Astrocyte of the cerebellum (primary cell): ENCODE data around the gene BACH2.
"Not testable (repeated sequence)": the region's sequence is repeated elsewhere in the genome, so short reads cannot be mapped to it uniquely, and the experiment has no call there.

Experiments
- DNase-seq: peaks from one replicate; pipeline ENCODE4 v3.0.0-alpha.2; 2011; ENCODE audit warnings: low read depth
- H3K4me3 ChIP-seq: 2 replicates; pipeline ENCODE4 v1.5.1; 2011; ENCODE audit warnings: mild to moderate bottlenecking, low read depth, low read length, moderate library complexity
- CTCF ChIP-seq: IDR thresholded peaks from 2 replicates; pipeline ENCODE4 v1.5.1; 2012; ENCODE audit warnings: low read length, low read depth, moderate library complexity, mild to moderate bottlenecking; ENCODE audit errors: missing control alignments
- in situ Hi-C: cut with HindIII; loops from 2 replicates; pipeline ENCODE4 v1.10.0; 2017; ENCODE audit warnings: low sequenced_read_pairs

Gene BACH2

DNA sequence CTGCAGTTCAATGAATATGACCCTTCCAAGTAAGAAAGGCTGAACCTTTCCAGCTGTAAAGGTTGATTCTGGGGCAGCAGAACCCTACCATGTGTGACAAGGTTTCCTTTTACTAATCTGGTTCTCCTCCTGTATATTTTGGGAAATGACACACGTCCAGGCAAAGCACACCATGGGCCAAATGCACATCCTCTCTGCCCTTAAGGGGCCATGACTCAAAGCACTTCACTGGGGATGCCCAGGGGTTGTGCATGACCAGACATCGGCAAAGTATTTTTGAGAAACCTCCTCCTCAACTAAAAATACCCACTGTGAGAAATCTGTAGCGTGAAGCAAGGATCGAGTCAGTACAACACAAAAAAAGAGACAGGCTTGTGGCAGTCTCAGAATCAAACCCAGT, 174.7 kb downstream of the BACH2 start:
- no peak for DNase-seq

GRCh38 chr6:90120327-90120726, 176.3 kb downstream of the BACH2 start:
- no peak for TF ChIP-seq CTCF
- no peak for DNase-seq
- no peak overlapping the region for H3K4me3 ChIP-seq
- in situ Hi-C loops: no loop called here

More for the DNA sequence above, 174.7 kb downstream of the BACH2 start:
- H3K4me3 ChIP-seq: no peak overlapping the region
- no peak for TF ChIP-seq CTCF
- in situ Hi-C loops: no loop called here

DNA sequence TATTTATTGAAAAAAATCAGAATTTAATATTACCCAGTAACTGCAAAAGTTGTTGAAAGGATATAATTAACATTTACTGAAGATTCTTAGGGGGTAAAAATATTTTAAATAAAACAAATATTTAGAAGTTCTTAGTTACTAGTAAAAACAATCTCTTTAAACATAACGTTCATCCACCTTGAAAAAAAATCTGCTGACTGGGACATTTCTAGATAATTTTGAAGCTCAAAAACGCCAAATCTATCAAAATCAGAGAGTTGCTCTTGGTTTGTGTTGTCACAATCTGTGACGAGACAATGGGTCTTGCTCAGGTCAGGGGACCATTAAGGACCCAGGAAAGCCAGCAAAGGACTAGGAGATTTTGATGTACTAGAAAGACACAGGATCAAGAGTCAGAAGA, 177.0 kb downstream of the BACH2 start:
- TF ChIP-seq CTCF: no peak
- in situ Hi-C loops: no loop called here
- H3K4me3 ChIP-seq: no peak overlapping the region
- DNase-seq: no peak

- TF ChIP-seq CTCF: no peak
- H3K4me3 ChIP-seq: no peak overlapping the region
- in situ Hi-C loops: no loop called here
- DNase-seq: no peak
Observed at GRCh38 chr6:90118581-90118980, 178.1 kb downstream of the BACH2 start.

DNA sequence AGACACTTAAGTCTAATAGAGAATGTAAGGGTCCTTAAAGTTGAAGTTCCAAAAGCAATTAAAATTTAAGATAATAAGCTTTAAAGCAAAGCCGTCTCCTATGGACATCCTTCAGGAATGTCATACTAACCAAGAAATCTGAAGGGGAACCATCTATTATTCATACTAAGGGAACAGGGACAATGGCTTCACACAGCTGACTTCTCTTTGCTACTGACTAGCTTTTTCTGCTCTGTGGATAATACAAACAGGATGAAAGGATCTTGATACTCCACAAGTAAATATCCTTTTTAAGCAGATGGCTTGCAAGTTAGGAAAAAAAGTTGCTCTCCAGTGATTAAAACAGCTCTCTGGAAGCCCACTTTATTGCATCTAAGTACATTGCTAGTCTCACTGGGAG, 178.6 kb downstream of the BACH2 start:
- in situ Hi-C loops: no loop called here
- no peak for TF ChIP-seq CTCF
- no peak overlapping the region for H3K4me3 ChIP-seq
- no peak for DNase-seq

GRCh38 chr6:90116126-90116525, 180.5 kb downstream of the BACH2 start:
- DNase-seq, H3K4me3 ChIP-seq, in situ Hi-C loops: not testable (repeated sequence)

- DNase-seq: no peak
- no peak overlapping the region for H3K4me3 ChIP-seq
- in situ Hi-C loops: no loop called here
- no peak for TF ChIP-seq CTCF
Observed at GRCh38 chr6:90113389-90113788, 183.3 kb downstream of the BACH2 start.
